NCI-H146 treated with DMSO at 0.1 percent for 48 hours (cell line): ENCODE measurements around the gene SYTL2.
A peak's percentile ranks its signal among the peaks of the same experiment; 100 is the strongest.

Experiments used
- DNase-seq: peaks from one replicate; lab custom pipeline; 2025; ENCODE audit not compliant: unreplicated experiment; lab: John Stamatoyannopoulos, UW

Gene SYTL2

GRCh38 chr11:85766721-85767161 is 44.2 kb downstream of the SYTL2 start:
- no peak for DNase-seq

- DNase-seq = no peak
Measured at GRCh38 chr11:85764796-85765195, 46.1 kb downstream of the SYTL2 start.

GRCh38 chr11:85762226-85762625 is 48.7 kb downstream of the SYTL2 start:
- no peak for DNase-seq

GRCh38 chr11:85759915-85760314 is 51.0 kb downstream of the SYTL2 start:
- DNase-seq = peak; percentile 51

GRCh38 chr11:85758480-85759039 is 52.4 kb downstream of the SYTL2 start:
- DNase-seq = no peak

GRCh38 chr11:85758026-85758425 is 52.9 kb downstream of the SYTL2 start:
- DNase-seq = no peak

- no peak for DNase-seq
Measured at GRCh38 chr11:85756401-85757200, 54.3 kb downstream of the SYTL2 start.

- DNase-seq = no peak
Measured at GRCh38 chr11:85755701-85756100, 55.2 kb downstream of the SYTL2 start.

GRCh38 chr11:85755285-85755684 is 55.7 kb downstream of the SYTL2 start:
- DNase-seq = no peak

- DNase-seq = no peak
Measured at GRCh38 chr11:85752890-85753581, 57.9 kb downstream of the SYTL2 start.

- no peak for DNase-seq
Measured at GRCh38 chr11:85752201-85752889, 58.6 kb downstream of the SYTL2 start.

- DNase-seq = no peak
Measured at GRCh38 chr11:85751724-85752123, 59.2 kb downstream of the SYTL2 start.

- DNase-seq = no peak
Measured at GRCh38 chr11:85750646-85751045, 60.3 kb downstream of the SYTL2 start.

- DNase-seq = no peak
Measured at GRCh38 chr11:85749884-85750283, 61.1 kb downstream of the SYTL2 start.

GRCh38 chr11:85749287-85749834 is 61.6 kb downstream of the SYTL2 start:
- DNase-seq = no peak

- DNase-seq = no peak
Measured at GRCh38 chr11:85748455-85748891, 62.5 kb downstream of the SYTL2 start.

GRCh38 chr11:85746670-85747069 is 64.3 kb downstream of the SYTL2 start:
- DNase-seq = no peak

- no peak for DNase-seq
Measured at GRCh38 chr11:85745626-85746025, 65.3 kb downstream of the SYTL2 start.

- no peak for DNase-seq
Measured at GRCh38 chr11:85742873-85743275, 68.1 kb downstream of the SYTL2 start.

GRCh38 chr11:85742348-85742747 is 68.6 kb downstream of the SYTL2 start:
- DNase-seq = no peak
